Stimulated activated effector memory CD8-positive, alpha-beta T cell treated with anti-CD3 and anti-CD28 coated beads, Interleukin-12 subunit alpha, Interleukin-12 subunit beta, amount 100 ng/mL, for 72 hours (primary cell): ENCODE data around the gene TSPO.

Experiments used
- ATAC-seq: fragments of 150-1000 bp; cut with Tn5 transposase; 2 replicates; pipeline ENCODE4 v1.10.0; 2021
- DNase-seq, 2 donors: peaks; one replicate each; pipeline ENCODE4 v3.0.0; 2021 to 2022; ENCODE audit warnings: low spot score in 2 of 2
- H3K27ac Mint-ChIP-seq: one replicate; pipeline ENCODE4 v1.8.0; 2022; ENCODE audit warnings: mild to moderate bottlenecking, mixed read lengths
- H3K36me3 Mint-ChIP-seq: one replicate; pipeline ENCODE4 v1.8.0; 2022; ENCODE audit warnings: mild to moderate bottlenecking, mixed read lengths
- H3K4me1 Mint-ChIP-seq: one replicate; pipeline ENCODE4 v1.8.0; 2022; ENCODE audit warnings: mixed read lengths
- H3K4me3 Mint-ChIP-seq: one replicate; pipeline ENCODE4 v1.8.0; 2022; ENCODE audit warnings: mild to moderate bottlenecking, mixed read lengths
- H3K9me3 Mint-ChIP-seq: one replicate; pipeline ENCODE4 v1.8.0; 2022; ENCODE audit warnings: mixed read lengths

TSPO gene

DNA sequence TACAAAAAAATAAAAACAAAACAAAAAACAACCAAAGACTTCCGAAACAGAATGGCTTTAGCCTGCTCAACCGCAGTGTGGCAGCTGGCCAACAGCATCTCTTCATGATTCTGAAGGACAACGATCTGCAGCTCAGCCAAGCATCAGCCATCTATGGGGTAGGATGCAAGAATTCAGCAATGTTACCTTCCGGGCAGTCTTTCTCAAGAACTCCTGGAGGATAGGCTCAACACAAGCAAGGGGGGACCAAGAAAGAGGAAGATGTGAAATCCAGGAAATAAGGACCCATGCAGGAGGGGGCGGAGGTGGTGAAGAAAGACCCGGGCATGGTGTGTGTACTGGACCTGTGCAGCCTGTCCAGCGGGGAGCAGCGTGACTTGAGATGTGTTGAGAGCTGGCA lies 3.5 kb upstream of the TSPO start:
- no peak overlapping the region for H3K4me3 Mint-ChIP-seq
- no peaks in the 10 kb centered on the region for H3K9me3 Mint-ChIP-seq
- H3K36me3 Mint-ChIP-seq, result peaks cover 6% of the 10 kb centered on the region
- no peak overlapping the region for H3K27ac Mint-ChIP-seq
- H3K4me1 Mint-ChIP-seq, result peaks cover 24% of the 10 kb centered on the region
- ATAC-seq (no peak), DNase-seq (no peak)

DNA sequence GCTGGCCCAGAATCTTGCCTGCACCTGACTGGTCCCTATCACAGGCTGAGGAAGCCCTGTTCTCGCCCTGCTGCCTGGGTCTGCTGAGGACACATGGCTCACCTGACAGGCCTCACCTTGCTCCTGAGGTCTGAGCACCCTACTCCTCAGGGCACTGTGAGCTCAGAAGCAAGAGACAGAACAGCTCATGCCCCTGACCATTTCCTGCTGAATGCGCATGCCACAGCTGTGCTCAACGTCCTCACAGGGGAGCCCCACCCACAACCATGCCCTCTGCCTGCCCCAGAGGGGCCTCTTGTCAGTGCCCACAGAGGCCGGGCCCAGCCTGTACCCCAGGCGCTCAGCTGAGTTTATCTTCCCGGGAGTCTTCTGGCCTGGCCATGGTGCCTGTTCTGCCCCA lies 2.8 kb upstream of the TSPO start:
- H3K4me1 Mint-ChIP-seq, result peaks cover 26% of the 10 kb centered on the region
- H3K27ac Mint-ChIP-seq, result no peak overlapping the region
- peaks cover 6% of the 10 kb centered on the region for H3K36me3 Mint-ChIP-seq
- no peak overlapping the region for H3K4me3 Mint-ChIP-seq
- no peaks in the 10 kb centered on the region for H3K9me3 Mint-ChIP-seq
- DNase-seq (no peak), ATAC-seq (no peak)

DNA sequence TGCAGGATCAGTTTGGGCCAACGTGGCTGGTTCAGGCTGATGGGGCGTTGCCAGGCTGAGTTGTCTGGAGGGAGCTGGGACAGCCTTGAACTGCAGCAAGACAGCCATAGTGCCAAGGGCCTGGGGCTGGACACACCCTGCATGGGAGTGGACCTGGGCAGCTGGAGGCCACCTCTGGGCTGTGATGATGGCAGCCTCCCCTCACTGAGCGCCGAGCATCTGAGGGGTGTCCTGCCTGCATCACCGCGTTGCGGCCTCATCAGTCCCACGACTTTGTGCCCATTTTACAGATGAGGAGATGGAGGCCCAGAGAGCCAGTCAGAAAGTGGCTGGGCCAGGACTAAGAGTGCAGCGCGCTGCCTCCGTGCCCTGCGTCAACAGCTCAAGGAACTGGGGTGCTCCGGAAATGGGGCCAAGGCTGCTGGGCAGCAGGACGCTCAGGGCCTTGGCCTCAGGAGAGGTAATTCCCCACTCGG lies 590 bp upstream of the TSPO start:
- Mint-ChIP-seq H3K27ac (peak overlapping the region; percentile 91), H3K9me3 (no peaks in the 10 kb centered on the region), H3K4me1 (peaks cover 22% of the 10 kb centered on the region), H3K36me3 (peaks cover 6% of the 10 kb centered on the region), H3K4me3 (peak overlapping the region; percentile 77)
- ATAC-seq (peak; percentile 1), DNase-seq (no peak)

DNA sequence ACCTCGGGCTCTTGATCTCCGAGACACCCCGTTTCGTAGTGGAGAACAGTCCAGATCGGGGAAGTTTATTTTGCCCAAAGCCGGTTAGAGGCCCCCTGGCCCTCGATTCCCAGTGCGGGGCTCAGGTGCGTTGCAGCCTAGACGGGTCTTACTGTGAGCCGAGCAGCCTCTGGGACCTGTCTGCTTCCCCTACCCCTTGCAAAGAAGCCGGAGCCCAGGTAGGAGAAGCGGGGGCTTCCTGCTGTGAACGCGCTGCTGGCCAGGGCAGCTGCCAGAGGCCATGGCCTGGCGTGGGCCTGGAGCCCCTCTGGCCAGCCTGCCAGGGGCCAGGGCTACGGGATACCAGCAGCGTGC lies 621 bp downstream of the TSPO start:
- Mint-ChIP-seq H3K27ac (peak overlapping the region; percentile 23), H3K36me3 (peaks cover 6% of the 10 kb centered on the region), H3K9me3 (no peaks in the 10 kb centered on the region), H3K4me3 (peak overlapping the region; percentile 77), H3K4me1 (peaks cover 20% of the 10 kb centered on the region)
- ATAC-seq (peak; percentile 25), DNase-seq (no peak)

DNA sequence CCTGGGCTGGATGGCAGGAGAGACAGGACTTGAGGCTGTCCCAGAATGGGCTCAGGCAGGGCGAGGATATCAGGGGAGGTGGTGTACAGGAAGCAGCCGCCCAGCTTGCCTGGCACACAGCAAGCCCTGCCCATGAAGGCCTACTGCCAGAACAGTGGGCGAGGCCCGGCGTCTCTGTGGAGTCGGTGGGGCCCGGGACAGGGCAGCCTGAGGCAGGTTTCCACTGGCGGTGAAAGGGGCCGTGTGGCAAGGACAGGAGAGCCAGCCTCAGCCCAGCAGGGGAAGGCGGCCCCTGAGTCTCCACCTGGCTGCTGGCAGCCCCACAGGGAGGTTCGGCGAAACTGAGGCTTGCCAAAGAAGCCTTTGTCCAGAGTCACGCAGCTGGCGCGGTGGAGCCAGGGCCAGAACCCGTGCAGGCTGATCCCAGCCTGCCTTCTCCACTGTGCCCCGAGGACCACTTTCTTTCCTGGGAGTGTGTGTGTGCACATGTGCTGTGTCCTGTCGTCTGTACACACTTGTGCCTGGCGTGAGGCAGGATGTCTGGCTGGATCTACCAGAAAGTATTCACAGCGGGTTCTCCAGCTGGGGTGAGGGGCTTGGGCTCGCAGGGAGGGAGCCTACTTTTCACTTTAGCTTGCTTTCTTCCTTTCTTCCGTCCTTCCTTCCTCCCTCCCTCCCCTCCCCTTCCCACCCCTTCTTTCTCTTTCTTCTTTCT lies 1.2 kb downstream of the TSPO start:
- Mint-ChIP-seq H3K9me3 (no peaks in the 10 kb centered on the region), H3K4me1 (peaks cover 15% of the 10 kb centered on the region), H3K27ac (peak overlapping the region; percentile 23), H3K4me3 (peak overlapping the region; percentile 77), H3K36me3 (peaks cover 6% of the 10 kb centered on the region)
- ATAC-seq, result peak; percentile 88
- peak; percentile 39 to 77 for DNase-seq

DNA sequence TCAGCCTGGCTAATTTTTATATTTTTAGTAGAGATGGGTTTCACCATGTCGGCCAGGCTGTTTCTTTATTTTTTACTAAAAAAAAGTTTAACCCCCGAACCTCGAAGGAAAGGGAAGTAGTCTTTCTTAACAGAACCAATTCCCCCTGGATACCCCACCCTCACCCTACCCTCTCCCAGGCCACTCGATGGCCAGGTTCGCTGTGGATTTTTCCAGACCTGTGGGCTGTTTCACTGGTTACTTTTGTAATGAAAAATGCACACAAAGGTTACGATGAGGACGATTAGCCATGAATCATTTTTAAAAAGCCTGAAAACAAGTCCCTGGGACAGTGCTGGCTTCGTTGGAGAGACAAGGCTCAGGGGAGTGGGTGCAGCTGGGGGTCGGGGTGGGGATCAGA lies 2.5 kb downstream of the TSPO start:
- Mint-ChIP-seq H3K4me1 (peaks cover 25% of the 10 kb centered on the region), H3K27ac (no peak overlapping the region), H3K9me3 (no peaks in the 10 kb centered on the region), H3K36me3 (peaks cover 6% of the 10 kb centered on the region), H3K4me3 (peak overlapping the region; percentile 77)
- DNase-seq, result no peak
- ATAC-seq, result no peak

DNA sequence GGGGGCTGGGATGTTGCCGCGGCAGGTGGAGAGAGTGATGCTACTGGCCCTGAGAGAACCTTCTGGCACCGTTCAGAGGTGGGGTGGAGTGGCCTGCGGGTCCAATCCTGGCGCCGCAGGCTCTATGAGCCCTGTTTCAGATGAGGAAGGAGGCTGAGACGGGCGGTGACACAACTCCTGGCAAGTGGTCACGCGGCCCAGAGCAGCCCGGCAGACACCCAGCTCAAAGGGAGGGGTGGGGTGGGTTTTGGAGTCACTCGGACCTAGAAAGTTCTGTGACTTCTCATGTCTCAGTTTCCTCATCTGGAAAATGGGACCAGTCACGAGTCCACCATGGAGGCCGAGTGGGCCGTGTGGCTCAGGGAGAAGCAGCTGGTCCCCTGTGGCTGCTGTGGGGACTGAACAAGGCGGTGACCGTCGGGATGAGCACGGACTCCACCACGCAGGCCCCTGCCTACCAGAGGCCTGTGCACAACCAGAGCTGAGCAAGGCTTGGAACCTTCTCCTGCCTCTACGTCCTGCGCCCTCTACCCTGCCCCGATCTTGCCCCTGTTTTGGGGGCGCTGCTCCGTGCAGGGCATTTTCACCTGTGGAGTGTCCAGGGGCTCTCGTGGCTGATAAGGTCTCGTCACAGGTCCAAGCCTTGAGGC lies 3.7 kb downstream of the TSPO start:
- Mint-ChIP-seq H3K27ac (peak overlapping the region; percentile 20), H3K4me1 (peaks cover 25% of the 10 kb centered on the region), H3K9me3 (no peaks in the 10 kb centered on the region), H3K4me3 (no peak overlapping the region), H3K36me3 (peaks cover 6% of the 10 kb centered on the region)
- DNase-seq (no peak), ATAC-seq (no peak)

DNA sequence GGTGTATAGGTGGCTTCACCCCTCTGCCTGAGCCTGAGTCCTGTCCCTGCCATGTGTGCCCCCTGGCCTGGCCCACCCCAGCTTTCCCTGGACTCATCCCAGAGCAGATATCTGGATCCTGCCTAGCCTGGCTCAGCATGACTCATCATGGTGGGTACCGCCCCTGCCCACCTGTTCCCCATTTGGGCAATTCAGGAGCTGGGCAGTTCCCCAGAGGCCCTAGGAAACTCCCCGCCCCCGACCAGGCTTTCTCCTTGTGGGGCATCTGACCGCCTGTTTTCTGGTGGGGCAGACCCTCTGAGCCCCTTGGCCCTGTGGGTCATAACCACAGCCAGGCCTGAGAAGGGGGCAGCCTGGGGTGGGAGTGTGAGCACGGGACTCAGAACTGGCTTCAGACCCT lies 4.4 kb downstream of the TSPO start:
- peaks cover 1% of the 10 kb centered on the region for H3K36me3 Mint-ChIP-seq
- H3K4me1 Mint-ChIP-seq, result peaks cover 21% of the 10 kb centered on the region

DNA sequence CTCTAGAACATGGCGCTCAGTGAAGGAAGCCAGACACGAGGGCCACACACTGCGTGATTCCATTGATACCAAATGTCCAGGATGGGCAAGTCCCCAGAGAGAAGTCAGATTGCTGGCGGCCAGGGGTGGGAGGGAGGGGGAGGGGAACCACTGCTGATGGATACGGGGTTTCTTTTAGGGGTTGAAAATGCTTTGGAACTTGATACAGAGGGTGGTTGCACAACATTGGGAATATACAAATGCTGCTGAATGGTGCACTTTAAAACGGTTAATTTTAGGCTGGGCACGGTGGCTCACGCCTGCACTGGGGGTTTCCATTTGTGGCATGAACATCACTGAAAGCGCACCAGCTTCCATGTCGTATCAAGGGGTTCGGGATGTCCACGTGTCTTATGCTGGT lies 5.1 kb downstream of the TSPO start:
- no peak overlapping the region for H3K4me3 Mint-ChIP-seq
- ATAC-seq (no peak), DNase-seq (no peak)
- no peaks in the 10 kb centered on the region for H3K9me3 Mint-ChIP-seq
- no peak overlapping the region for H3K27ac Mint-ChIP-seq
- H3K36me3 Mint-ChIP-seq, result peaks cover 8% of the 10 kb centered on the region
- peaks cover 16% of the 10 kb centered on the region for H3K4me1 Mint-ChIP-seq

More for the DNA sequence above, 4.4 kb downstream of the TSPO start:
- no peak overlapping the region for H3K27ac Mint-ChIP-seq
- H3K9me3 Mint-ChIP-seq, result no peaks in the 10 kb centered on the region
- H3K4me3 Mint-ChIP-seq, result no peak overlapping the region
- DNase-seq, result no peak
- no peak for ATAC-seq

DNA sequence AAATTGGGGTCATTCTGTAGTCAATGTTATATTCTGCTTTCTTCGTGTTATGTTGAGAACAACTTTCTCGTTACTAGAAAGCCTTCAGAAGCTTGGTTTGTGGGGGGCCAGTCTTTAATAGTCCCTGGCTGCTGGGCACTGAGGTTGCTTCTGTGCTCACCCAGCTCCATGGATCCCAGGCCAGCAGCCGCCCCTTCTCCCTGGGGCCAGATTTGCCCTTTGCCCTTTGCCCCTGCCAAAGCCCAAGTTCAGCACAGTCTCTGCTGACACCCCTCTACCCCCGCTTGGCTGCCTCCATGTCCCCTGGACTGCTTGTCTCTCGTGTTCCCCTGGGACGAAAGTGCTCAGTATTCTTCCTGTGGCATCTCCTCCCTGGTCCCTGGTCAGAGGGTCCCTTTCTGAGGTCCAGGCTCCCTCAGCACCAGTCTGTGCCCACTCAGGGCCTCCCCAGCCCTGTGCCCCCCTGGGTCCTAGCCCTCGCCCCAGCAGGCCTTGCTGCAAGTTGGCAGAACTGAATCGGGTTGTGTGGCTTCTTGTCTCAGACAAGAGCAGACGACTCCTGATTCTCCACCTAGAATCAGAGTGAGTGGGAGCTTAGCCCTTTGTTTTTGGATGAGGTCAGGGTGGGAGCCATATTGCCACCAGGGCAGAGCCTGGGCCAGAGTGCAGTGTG lies 6.7 kb downstream of the TSPO start:
- no peak overlapping the region for H3K4me3 Mint-ChIP-seq
- peaks cover 17% of the 10 kb centered on the region for H3K36me3 Mint-ChIP-seq
- no peak for ATAC-seq
- H3K27ac Mint-ChIP-seq, result peak overlapping the region; percentile 66
- H3K9me3 Mint-ChIP-seq, result no peaks in the 10 kb centered on the region
- peaks cover 12% of the 10 kb centered on the region for H3K4me1 Mint-ChIP-seq
- DNase-seq, result no peak

DNA sequence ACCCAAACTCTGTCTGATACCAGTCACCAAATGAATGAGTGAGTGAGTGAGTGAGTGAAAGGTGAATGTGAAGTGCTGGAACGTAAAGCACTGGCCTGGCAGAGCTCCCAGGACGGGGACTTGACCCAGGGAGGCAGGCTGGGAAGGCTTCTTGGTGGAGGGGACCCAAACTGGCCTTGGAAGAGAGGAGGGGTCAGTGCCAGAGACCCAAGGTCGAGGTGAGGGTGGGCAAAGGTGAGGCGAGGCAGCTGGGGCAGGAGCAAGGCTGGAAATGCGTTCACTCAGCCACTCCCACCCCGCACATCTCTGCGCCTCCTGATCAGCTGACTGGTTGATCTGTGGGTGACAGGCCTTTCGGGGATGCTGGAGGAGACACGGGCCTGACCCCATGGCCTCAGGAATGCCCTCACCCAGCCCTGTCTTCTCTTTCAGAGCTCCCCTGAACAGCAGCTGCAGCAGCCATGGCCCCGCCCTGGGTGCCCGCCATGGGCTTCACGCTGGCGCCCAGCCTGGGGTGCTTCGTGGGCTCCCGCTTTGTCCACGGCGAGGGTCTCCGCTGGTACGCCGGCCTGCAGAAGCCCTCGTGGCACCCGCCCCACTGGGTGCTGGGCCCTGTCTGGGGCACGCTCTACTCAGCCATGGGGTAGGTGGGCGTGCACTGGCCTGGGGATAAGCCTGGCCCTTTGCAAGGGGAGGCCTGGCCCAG lies 7.6 kb downstream of the TSPO start:
- Mint-ChIP-seq H3K4me1 (peaks cover 10% of the 10 kb centered on the region), H3K4me3 (no peak overlapping the region), H3K9me3 (no peaks in the 10 kb centered on the region), H3K36me3 (peaks cover 21% of the 10 kb centered on the region), H3K27ac (peak overlapping the region; percentile 66)
- DNase-seq (no peak), ATAC-seq (no peak)

DNA sequence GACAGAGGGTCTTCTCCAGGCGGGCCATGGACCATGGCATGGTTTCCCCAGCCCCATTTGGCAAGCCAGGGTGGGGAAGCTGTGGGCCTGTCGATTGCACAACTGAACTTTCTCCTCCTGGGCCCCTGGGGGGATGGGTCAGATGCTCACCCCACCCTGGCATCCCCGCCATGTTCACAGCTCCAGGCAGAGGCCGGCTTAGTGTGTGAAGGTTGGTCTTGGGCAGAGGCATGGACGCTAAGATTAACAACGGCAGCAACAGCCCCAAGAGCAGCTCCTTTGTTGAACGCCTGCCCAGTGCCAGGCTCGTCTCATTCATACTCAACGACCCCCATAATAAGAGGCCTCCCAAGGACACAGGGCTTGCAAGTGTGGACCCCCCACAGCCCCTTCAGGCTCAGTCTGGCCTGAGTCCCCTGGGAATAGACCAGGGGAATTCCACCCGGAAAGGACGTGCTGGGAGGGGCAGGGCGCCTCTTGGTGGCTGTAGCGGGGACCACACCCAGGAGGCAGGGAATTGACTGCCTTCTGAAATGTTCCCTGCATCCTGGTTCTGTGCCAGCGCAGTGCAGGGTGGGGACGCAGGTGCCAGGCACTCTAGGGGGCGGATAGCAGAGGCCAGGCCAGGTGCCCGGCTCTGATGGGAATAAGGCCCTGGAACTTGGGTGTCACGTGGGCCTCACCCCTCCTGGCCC lies 8.3 kb downstream of the TSPO start:
- DNase-seq, result no peak
- Mint-ChIP-seq H3K4me1 (peaks cover 17% of the 10 kb centered on the region), H3K27ac (no peak overlapping the region), H3K9me3 (no peaks in the 10 kb centered on the region), H3K36me3 (peaks cover 28% of the 10 kb centered on the region), H3K4me3 (no peak overlapping the region)
- ATAC-seq, result no peak

DNA sequence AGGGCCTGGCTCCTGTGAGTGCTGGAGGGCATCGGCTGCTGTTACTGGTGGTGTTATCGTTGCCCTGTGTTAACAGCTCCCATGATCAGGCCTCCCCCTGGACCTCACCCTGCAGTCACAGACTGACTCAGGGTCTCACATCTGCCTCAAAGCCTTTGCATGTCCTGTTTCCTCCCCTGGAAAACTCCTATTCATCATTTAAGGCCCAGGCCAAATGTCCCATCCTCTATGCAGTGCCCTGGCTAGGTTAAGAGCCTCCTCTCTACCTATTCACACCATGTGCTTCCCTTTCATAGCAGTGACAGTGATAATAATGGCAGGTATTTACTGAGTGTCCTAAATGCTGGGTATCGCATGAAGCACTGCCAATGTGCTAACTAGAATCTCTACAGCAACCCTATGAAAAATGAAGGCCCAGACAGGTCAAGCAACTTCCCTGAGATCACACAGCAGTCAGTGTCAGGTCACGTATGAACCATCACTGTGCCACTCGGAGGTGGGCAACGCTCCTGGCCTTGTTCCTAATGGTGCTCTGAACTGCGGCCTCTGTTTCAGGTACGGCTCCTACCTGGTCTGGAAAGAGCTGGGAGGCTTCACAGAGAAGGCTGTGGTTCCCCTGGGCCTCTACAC lies 9.3 kb downstream of the TSPO start:
- ATAC-seq, result no peak
- Mint-ChIP-seq H3K36me3 (peaks cover 28% of the 10 kb centered on the region), H3K4me1 (peaks cover 17% of the 10 kb centered on the region), H3K4me3 (no peak overlapping the region), H3K27ac (no peak overlapping the region), H3K9me3 (no peaks in the 10 kb centered on the region)
- no peak for DNase-seq

DNA sequence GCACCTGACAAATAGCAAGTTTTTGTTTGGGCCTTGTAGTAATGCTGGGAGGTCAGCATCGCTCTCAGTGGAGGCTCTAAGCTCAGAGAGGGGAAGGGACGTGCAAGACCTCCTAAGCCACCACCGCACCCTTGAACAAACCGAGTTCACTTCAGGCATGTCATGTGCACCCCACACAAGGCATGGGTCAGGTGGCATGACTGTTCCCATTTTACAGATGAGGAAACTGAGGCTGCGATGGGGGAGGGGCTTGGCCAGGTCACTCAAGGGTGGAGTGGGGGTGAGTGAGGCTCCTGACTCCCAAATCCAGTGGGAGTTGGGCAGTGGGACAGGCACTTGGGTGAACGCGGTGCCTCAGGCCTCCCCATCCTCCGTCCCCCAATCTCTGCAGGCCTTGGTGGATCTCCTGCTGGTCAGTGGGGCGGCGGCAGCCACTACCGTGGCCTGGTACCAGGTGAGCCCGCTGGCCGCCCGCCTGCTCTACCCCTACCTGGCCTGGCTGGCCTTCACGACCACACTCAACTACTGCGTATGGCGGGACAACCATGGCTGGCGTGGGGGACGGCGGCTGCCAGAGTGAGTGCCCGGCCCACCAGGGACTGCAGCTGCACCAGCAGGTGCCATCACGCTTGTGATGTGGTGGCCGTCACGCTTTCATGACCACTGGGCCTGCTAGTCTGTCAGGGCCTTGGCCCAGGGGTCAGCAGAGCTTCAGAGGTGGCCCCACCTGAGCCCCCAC lies 11.2 kb downstream of the TSPO start:
- no peak overlapping the region for H3K4me3 Mint-ChIP-seq
- H3K36me3 Mint-ChIP-seq, result peaks cover 28% of the 10 kb centered on the region
- no peak for DNase-seq
- ATAC-seq, result no peak
- H3K4me1 Mint-ChIP-seq, result peaks cover 17% of the 10 kb centered on the region
- no peaks in the 10 kb centered on the region for H3K9me3 Mint-ChIP-seq
- no peak overlapping the region for H3K27ac Mint-ChIP-seq
